Measurements from ENCODE around the gene RAP1GDS1.

The RAP1GDS1 gene

GRCh38 chr4:98485816-98486345 is 224.7 kb downstream of the RAP1GDS1 start:
- DNase-seq, result no peak

- DNase-seq, result no peak
Observed at GRCh38 chr4:98490251-98490650, 229.1 kb downstream of the RAP1GDS1 start.

- DNase-seq, result no peak
Observed at GRCh38 chr4:98491899-98492559, 230.8 kb downstream of the RAP1GDS1 start.

- no peak for DNase-seq
Observed at GRCh38 chr4:98493296-98493695, 232.1 kb downstream of the RAP1GDS1 start.
